Ectodermal cell (in vitro differentiated cells): ENCODE data around the gene MRPL50.

Source experiments
- H3K27ac ChIP-seq: 2 replicates; pipeline ENCODE4 v1.7.0; 2013; ENCODE audit warnings: mild to moderate bottlenecking, low read depth, low read length; ENCODE audit not compliant: insufficient read depth, poor library complexity, severe bottlenecking
- H3K27me3 ChIP-seq: 2 replicates; pipeline ENCODE4 v1.7.0; 2013; ENCODE audit warnings: mild to moderate bottlenecking, low read length; ENCODE audit not compliant: insufficient read depth, control insufficient read depth, poor library complexity, severe bottlenecking
- H3K36me3 ChIP-seq: one replicate; pipeline ENCODE4 v1.7.0; 2013; ENCODE audit warnings: low read length; ENCODE audit not compliant: control insufficient read depth, insufficient read depth
- H3K4me1 ChIP-seq: one replicate; pipeline ENCODE4 v1.7.0; 2013; ENCODE audit warnings: low read length; ENCODE audit not compliant: control insufficient read depth, insufficient read depth
- H3K4me3 ChIP-seq: 2 replicates; pipeline ENCODE4 v1.7.0; 2013; ENCODE audit warnings: low read depth, low read length, control low read depth; ENCODE audit not compliant: insufficient read depth
- H3K9me3 ChIP-seq: 2 replicates; pipeline ENCODE4 v1.7.0; 2013; ENCODE audit warnings: mild to moderate bottlenecking, low read length, moderate library complexity; ENCODE audit not compliant: control insufficient read depth
- WGBS, 2 experiments: methylation state at CpG; one replicate each; pipeline ENCODE4 v1.1.7; 2013; ENCODE audit warnings: missing lambda C conversion rate in 2 of 2; 5-methylcytosine and 5-hydroxymethylcytosine counted together

MRPL50 gene

GRCh38 chr9:101380295-101380694 is 18.1 kb downstream of the MRPL50 start:
- no peaks in the 10 kb centered on the region for H3K27me3 ChIP-seq
- peaks cover under 1% of the 10 kb centered on the region for H3K9me3 ChIP-seq
- no peaks in the 10 kb centered on the region for H3K4me1 ChIP-seq

GRCh38 chr9:101376111-101376848 is 22.1 kb downstream of the MRPL50 start:
- H3K27ac ChIP-seq = no peak overlapping the region
- no peaks in the 10 kb centered on the region for H3K9me3 ChIP-seq
- 76 to 80% methylated on average over 5 to 6 of the region's 6 CpGs for WGBS, 2 experiments
- no peaks in the 10 kb centered on the region for H3K27me3 ChIP-seq
- H3K36me3 ChIP-seq = no peaks in the 10 kb centered on the region
- no peaks in the 10 kb centered on the region for H3K4me1 ChIP-seq
- H3K4me3 ChIP-seq = no peak overlapping the region

More at GRCh38 chr9:101380295-101380694, 18.1 kb downstream of the MRPL50 start:
- Histone ChIP-seq H3K4me3 (no peak overlapping the region), H3K27ac (no peak overlapping the region), H3K36me3 (peaks cover 3% of the 10 kb centered on the region)

- H3K27ac ChIP-seq = no peak overlapping the region
- WGBS, 2 experiments = 91% methylated on average over 12 of the region's 12 CpGs
These were observed 22.9 kb downstream of the MRPL50 start for GRCh38 chr9:101375546-101375945.

GRCh38 chr9:101372327-101373118 is 25.9 kb downstream of the MRPL50 start:
- no peak overlapping the region for H3K4me3 ChIP-seq
- H3K27ac ChIP-seq = no peak overlapping the region
- H3K27me3 ChIP-seq = no peaks in the 10 kb centered on the region
- H3K36me3 ChIP-seq = no peaks in the 10 kb centered on the region
- H3K9me3 ChIP-seq = no peaks in the 10 kb centered on the region
- WGBS, 2 experiments = 73 to 84% methylated on average over 2 of the region's 2 CpGs
- H3K4me1 ChIP-seq = no peaks in the 10 kb centered on the region

More at GRCh38 chr9:101375546-101375945, 22.9 kb downstream of the MRPL50 start:
- H3K4me3 ChIP-seq = no peak overlapping the region
- H3K36me3 ChIP-seq = no peaks in the 10 kb centered on the region
- H3K27me3 ChIP-seq = no peaks in the 10 kb centered on the region
- no peaks in the 10 kb centered on the region for H3K9me3 ChIP-seq
- no peaks in the 10 kb centered on the region for H3K4me1 ChIP-seq

- Histone ChIP-seq H3K9me3 (no peaks in the 10 kb centered on the region), H3K27ac (no peak overlapping the region), H3K27me3 (no peaks in the 10 kb centered on the region), H3K4me1 (no peaks in the 10 kb centered on the region), H3K4me3 (no peak overlapping the region), H3K36me3 (no peaks in the 10 kb centered on the region)
- WGBS, 2 experiments = 95 to 98% methylated on average over 2 to 3 of the region's 3 CpGs
These were observed 26.6 kb downstream of the MRPL50 start for GRCh38 chr9:101371813-101372212.

- H3K27me3 ChIP-seq = no peaks in the 10 kb centered on the region
- WGBS, 2 experiments = 80 to 100% methylated on average over 1 of the region's 2 CpGs
These were observed 28.4 kb downstream of the MRPL50 start for GRCh38 chr9:101369884-101370531.

GRCh38 chr9:101369286-101369685 is 29.1 kb downstream of the MRPL50 start:
- Histone ChIP-seq H3K9me3 (no peaks in the 10 kb centered on the region), H3K4me3 (no peak overlapping the region), H3K27ac (no peak overlapping the region), H3K36me3 (no peaks in the 10 kb centered on the region), H3K27me3 (no peaks in the 10 kb centered on the region), H3K4me1 (no peaks in the 10 kb centered on the region)
- WGBS, 2 experiments = 80 to 97% methylated on average over 1 to 2 of the region's 2 CpGs

More at GRCh38 chr9:101369884-101370531, 28.4 kb downstream of the MRPL50 start:
- Histone ChIP-seq H3K27ac (no peak overlapping the region), H3K36me3 (no peaks in the 10 kb centered on the region), H3K9me3 (no peaks in the 10 kb centered on the region), H3K4me3 (no peak overlapping the region), H3K4me1 (no peaks in the 10 kb centered on the region)

- Histone ChIP-seq H3K27me3 (no peaks in the 10 kb centered on the region), H3K4me1 (no peaks in the 10 kb centered on the region), H3K27ac (no peak overlapping the region), H3K9me3 (no peaks in the 10 kb centered on the region), H3K36me3 (no peaks in the 10 kb centered on the region), H3K4me3 (no peak overlapping the region)
- WGBS, 2 experiments = 91 to 98% methylated on average over 3 of the region's 3 CpGs
These were observed 31.1 kb downstream of the MRPL50 start for GRCh38 chr9:101367323-101367722.

GRCh38 chr9:101366038-101366756 is 32.2 kb downstream of the MRPL50 start:
- H3K9me3 ChIP-seq = no peaks in the 10 kb centered on the region
- WGBS, 2 experiments = 70 to 90% methylated on average over 3 to 5 of the region's 5 CpGs

More at GRCh38 chr9:101366038-101366756, 32.2 kb downstream of the MRPL50 start:
- Histone ChIP-seq H3K27me3 (no peaks in the 10 kb centered on the region), H3K4me3 (no peak overlapping the region), H3K4me1 (no peaks in the 10 kb centered on the region), H3K36me3 (no peaks in the 10 kb centered on the region), H3K27ac (no peak overlapping the region)
